ENCODE measurements around the gene RAB11FIP4.

Gene RAB11FIP4

GRCh38 chr17:31549525-31550388, 158.3 kb downstream of the RAB11FIP4 start:
- intact Hi-C loops (cut with DNase I) = loop anchor here (1.0 kb wide), 1 partner anchor 309 kb away; no protein-coding TSS in a partner anchor
- DNase-seq = peak; percentile 88 to 99 (median 92)

GRCh38 chr17:31550389-31551056, 159.0 kb downstream of the RAB11FIP4 start:
- intact Hi-C loops (cut with DNase I) = loop anchor here (1.0 kb wide), 1 partner anchor 308 kb away; no protein-coding TSS in a partner anchor
- DNase-seq = peak in 1 of 10 donors; percentile 37

DNA sequence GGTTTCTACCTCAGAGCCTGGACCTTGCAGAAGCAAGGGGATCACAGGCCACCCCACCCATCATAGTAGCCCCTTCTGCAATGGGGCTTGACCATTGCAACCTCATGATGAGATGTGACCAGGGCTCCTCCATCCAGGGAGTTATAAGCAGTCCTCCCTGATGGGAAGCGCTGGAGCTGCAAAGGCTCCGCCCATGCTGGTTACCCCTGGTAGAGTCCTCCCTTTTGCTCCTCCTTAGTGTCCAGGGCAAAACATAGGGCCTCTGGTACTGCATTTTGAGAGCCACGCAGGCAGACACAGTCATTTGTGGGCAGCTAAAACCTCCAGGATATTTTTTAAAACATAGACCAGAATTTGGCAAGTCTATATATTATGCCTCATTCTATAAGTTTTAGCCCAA, 161.1 kb downstream of the RAB11FIP4 start:
- intact Hi-C loops (cut with DNase I) = no loop called here

GRCh38 chr17:31553506-31553905, 162.0 kb downstream of the RAB11FIP4 start:
- intact Hi-C loops (cut with DNase I) = no loop called here
- peak in 1 of 10 donors; percentile 14 for DNase-seq

More for the DNA sequence above, 161.1 kb downstream of the RAB11FIP4 start:
- DNase-seq = peak in 1 of 10 donors; percentile 39

DNA sequence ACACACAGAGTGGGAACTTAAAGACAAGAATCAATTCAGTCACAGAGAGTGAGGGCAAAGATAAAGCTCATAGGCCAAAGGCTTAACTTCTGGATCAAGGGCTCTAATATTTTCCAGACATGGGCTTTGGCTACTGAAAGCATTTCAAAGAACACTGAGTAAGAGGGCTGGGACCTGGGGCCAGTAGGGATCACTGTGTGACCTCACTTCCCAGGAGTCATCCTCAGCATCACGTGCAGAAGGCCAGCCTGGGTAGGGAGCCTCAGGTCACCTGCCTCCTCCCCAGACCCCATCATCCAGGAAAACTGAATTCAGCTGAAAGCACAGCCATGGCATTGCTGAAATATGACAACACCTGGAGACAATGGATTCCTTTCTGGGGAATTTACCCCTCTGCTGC, 163.5 kb downstream of the RAB11FIP4 start:
- peak in 1 of 10 donors; percentile 22 for DNase-seq
- intact Hi-C loops (cut with DNase I) = no loop called here

DNA sequence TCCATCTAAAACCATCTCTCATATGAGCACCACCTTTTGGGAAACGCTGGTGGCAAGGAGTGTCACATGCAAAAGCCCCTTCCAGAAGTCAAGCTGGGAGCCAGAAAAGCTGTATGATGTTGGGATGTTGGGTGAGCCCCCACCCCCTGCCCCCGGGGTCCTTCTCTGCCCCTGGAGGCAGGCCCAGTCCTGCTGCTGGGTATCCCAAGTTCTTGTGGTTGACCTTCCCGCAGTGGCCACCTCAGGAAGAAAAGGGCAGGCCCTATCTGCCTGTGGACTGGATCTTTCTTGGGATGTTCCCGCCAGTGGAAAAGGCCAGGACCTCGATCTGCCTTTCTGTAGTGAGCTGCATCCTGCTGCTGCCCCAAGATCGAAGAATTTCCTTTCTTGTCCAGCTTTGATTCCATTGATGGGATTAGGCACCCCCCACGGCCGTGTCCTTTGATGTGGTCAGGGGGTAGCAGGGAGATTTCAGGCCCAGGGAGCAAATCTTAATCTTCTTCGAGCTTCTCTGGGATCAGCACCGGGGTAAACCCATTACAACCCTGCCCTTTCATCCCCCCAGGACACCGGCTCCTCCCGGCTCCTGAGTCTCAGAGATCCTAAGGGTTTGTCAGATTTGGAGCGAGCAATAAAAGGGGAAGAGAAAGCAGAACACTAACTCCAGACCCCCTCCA, 165.6 kb downstream of the RAB11FIP4 start:
- DNase-seq = peak in 1 of 10 donors; percentile 70
- intact Hi-C loops (cut with DNase I) = no loop called here

- DNase-seq = peak; percentile 38 to 94 (median 57)
- intact Hi-C loops (cut with DNase I) = loop anchor here (1.0 kb wide), 1 partner anchor 283 kb away; no protein-coding TSS in a partner anchor
These were observed 167.5 kb downstream of the RAB11FIP4 start for GRCh38 chr17:31558748-31559583.

DNA sequence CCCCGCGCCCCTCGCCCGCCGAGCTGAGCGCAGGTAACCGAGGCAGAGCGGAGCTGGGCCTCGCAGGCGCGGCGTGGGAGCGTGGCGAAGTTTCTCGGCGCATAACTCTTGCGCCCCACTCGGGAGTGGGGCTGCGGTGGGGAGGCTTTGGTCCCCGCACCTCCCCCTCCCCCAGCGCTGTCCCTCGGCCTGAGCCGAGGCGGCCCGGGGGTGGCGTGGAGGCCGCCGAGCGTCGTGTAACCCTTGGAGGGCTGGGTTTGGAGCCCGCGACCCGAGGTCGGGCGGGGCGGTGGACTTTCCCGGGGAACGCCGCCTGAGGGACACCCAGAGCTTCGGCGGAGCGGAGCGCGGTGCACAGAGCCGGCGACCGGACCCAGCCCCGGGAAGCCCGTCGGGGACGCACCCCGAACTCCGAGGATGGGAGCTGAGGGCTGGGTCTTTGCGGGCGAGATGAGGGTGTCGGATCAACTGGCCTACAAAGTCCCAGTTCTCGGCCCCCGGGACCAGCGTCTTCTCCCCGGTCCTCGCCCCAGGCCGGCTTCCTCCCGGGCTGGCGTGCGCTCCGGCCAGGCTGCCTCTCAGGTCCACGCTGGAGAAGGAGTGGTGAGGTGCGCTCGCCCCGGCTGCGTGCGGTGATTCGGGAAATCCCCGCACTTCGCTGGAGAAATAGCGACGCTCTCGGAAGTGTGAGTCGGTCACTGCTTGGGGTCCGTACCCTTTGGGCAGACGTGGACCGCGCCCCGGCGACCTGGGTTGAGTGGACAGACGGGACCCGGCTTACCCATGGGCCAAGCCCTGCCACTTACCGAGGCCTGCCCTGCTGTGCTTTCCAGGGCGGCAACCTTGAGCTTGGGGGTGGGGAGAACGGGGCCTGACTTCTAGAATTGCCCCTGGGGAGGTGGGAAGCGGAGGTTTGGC, 168.4 kb downstream of the RAB11FIP4 start:
- peak in 2 of 10 donors; percentile 73 to 84 for DNase-seq
- intact Hi-C loops (cut with DNase I) = no loop called here

DNA sequence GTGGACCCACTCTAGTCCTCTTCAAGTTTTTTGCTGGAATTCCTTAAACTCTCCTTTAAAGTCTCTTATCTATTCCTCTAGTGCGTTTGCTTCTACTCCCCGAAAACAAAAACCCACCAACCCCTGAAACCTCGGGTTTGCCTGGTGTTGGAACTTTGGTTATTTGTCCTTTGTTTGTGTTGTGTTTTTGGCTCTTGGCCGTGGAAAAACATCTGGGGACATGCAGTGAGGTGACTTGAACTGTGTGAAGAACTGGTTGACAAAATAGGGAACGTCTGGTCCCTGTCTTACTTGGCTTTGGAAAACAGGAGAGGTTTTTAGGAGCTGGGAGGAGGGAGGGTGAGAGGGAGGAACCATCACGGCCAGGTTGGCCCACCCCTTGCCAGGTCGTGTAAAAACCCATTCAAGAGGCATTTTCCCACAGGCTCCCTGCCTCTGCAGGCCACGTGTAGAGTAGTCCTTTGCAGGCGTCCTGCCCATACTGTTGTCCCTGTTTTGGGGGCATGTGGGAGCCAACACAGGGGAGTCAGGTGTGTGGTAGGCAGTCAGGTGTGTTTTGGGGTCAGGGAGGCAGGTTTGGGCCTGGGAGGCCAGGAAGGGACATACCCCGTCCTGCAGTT, 169.3 kb downstream of the RAB11FIP4 start:
- DNase-seq = peak in 1 of 10 donors; percentile 26
- intact Hi-C loops (cut with DNase I) = no loop called here

GRCh38 chr17:31561469-31562375, 170.2 kb downstream of the RAB11FIP4 start:
- intact Hi-C loops (cut with DNase I) = no loop called here
- peak in 1 of 10 donors; percentile 55 for DNase-seq

- intact Hi-C loops (cut with DNase I) = no loop called here
These were observed 170.9 kb downstream of the RAB11FIP4 start for GRCh38 chr17:31562376-31562840.

GRCh38 chr17:31564291-31564690, 172.8 kb downstream of the RAB11FIP4 start:
- DNase-seq = no peak
- intact Hi-C loops (cut with DNase I) = no loop called here

More at GRCh38 chr17:31562376-31562840, 170.9 kb downstream of the RAB11FIP4 start:
- DNase-seq = peak in 1 of 10 donors; percentile 27

DNA sequence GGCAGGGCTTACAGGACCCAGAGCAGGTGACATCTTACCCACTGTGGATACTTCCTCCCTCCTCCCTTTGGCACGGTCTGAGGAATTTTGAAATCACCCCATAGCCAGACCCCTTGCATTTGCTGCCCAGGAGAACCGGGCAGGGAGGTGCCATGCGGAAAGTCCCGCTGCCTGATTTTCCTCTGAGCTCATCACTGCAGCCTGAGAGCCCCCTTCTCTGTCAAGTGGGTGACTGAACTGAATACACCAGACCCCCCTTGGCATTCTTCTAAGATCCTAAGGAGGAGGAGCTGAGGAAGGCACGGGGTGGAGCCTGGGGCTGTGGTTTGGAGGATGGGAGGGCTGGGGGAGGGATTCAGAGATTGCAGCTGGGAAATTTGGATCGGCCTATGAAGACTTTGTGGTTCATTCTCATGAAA, 173.4 kb downstream of the RAB11FIP4 start:
- DNase-seq = peak in 1 of 10 donors; percentile 35
- intact Hi-C loops (cut with DNase I) = no loop called here

GRCh38 chr17:31565652-31566051, 174.2 kb downstream of the RAB11FIP4 start:
- DNase-seq = peak in 1 of 10 donors; percentile 50
- intact Hi-C loops (cut with DNase I) = no loop called here

- intact Hi-C loops (cut with DNase I) = no loop called here
- DNase-seq = peak in 1 of 10 donors; percentile 19
These were observed 174.9 kb downstream of the RAB11FIP4 start for GRCh38 chr17:31566247-31566991.

GRCh38 chr17:31566992-31567373, 175.5 kb downstream of the RAB11FIP4 start:
- DNase-seq = peak in 1 of 10 donors; percentile 51
- intact Hi-C loops (cut with DNase I) = no loop called here
